Choroid plexus epithelial cell (primary cell): ENCODE results near the gene ZNF236.
"Not testable (repeated sequence)": the region's sequence is repeated elsewhere in the genome, so short reads cannot be mapped to it uniquely, and the experiment has no call there.

Source experiments
- DNase-seq: peaks from one replicate; pipeline ENCODE4 v3.0.0-alpha.2; 2010; ENCODE audit warnings: low read depth
- H3K4me3 ChIP-seq: 2 replicates; pipeline ENCODE4 v1.5.1; 2011; ENCODE audit warnings: low read depth, mild to moderate bottlenecking, control low read depth, low read length, moderate library complexity
- CTCF ChIP-seq: conservative IDR thresholded peaks from 2 replicates; pipeline ENCODE4 v1.5.1; 2011; ENCODE audit warnings: low read depth, mild to moderate bottlenecking, control low read depth, inconsistent platforms, low read length, moderate library complexity

Gene ZNF236

GRCh38 chr18:76808561-76808960, 13.8 kb upstream of the ZNF236 start:
- TF ChIP-seq CTCF, result no peak
- H3K4me3 ChIP-seq, result no peak overlapping the region
- no peak for DNase-seq

GRCh38 chr18:76811530-76811929, 10.8 kb upstream of the ZNF236 start:
- H3K4me3 ChIP-seq, DNase-seq: not testable (repeated sequence)

- no peak for TF ChIP-seq CTCF
- no peak for DNase-seq
- H3K4me3 ChIP-seq, result no peak overlapping the region
Measured at GRCh38 chr18:76814256-76814655, 8.1 kb upstream of the ZNF236 start.

- DNase-seq, result no peak
- no peak for TF ChIP-seq CTCF
- no peak overlapping the region for H3K4me3 ChIP-seq
Measured at GRCh38 chr18:76816127-76816526, 6.2 kb upstream of the ZNF236 start.

- no peak overlapping the region for H3K4me3 ChIP-seq
- no peak for DNase-seq
- TF ChIP-seq CTCF, result no peak
Measured at GRCh38 chr18:76817888-76818611, 4.3 kb upstream of the ZNF236 start.

GRCh38 chr18:76819411-76820136, 2.8 kb upstream of the ZNF236 start:
- no peak overlapping the region for H3K4me3 ChIP-seq
- DNase-seq, result no peak
- TF ChIP-seq CTCF, result no peak

- DNase-seq, result no peak
- TF ChIP-seq CTCF, result no peak
- peak overlapping the region; percentile 93 for H3K4me3 ChIP-seq
Measured at GRCh38 chr18:76821356-76821874, 942 bp upstream of the ZNF236 start.
